ENCODE results near the gene CSNK2A3.
"Not testable (repeated sequence)": the region's sequence is repeated elsewhere in the genome, so short reads cannot be mapped to it uniquely, and the experiment has no call there.

CSNK2A3 gene

DNA sequence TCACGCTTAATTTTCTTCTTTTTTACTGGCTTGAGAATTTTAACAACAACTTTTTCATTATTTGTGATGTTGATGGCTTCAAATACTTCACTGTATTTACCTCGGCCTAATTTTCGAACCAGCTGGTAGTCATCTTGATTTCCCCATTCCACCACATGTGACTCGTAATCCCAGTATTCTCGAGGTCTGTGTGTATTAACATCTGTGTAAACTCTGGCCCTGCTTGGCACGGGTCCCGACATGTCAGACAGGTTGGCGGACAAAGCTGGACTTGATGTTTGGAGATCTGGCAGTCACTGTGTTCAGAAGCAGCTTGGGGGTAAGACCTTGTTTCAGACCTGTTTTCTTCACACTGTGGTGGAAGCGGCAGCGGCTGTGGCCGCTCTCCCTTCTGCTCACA, at the start of gene CSNK2A3:
TSS of gene CSNK2A3 (minus strand) at position 373 of the 400 bp plus-strand sequence. CDS start at position 242, 131 bp downstream.
- not testable (repeated sequence) for DNase-seq (ENCODE audit: low read depth, low spot score)

DNA sequence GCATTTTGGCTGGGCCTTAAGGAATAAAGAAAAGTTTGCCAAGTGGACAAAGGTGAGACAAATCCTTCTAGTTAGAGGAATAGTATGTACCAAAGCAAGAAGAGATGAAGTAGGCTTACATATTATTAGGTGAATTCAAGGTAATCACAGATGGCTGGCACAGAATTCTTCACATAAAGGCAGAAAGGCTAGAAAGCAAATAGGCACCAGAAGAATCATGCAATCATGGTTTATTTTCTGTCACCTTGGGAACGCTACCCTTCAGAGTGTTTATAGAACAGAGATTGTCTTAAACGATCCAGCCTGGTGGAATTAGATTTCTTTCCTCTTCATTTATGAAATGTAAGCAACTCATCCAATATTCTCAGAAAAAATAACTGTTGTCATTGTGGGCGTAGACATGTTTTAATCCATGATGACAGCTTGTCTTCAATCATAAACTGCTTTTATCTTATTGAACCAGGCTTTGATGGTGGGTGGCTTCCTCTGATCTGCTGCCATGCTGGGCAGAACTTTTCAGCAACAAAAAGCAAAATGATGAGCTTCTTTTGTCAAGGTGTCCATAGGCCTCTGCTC, 49.0 kb upstream of the CSNK2A3 start:
- no peak for DNase-seq (ENCODE audit: low read depth, low spot score)

DNA sequence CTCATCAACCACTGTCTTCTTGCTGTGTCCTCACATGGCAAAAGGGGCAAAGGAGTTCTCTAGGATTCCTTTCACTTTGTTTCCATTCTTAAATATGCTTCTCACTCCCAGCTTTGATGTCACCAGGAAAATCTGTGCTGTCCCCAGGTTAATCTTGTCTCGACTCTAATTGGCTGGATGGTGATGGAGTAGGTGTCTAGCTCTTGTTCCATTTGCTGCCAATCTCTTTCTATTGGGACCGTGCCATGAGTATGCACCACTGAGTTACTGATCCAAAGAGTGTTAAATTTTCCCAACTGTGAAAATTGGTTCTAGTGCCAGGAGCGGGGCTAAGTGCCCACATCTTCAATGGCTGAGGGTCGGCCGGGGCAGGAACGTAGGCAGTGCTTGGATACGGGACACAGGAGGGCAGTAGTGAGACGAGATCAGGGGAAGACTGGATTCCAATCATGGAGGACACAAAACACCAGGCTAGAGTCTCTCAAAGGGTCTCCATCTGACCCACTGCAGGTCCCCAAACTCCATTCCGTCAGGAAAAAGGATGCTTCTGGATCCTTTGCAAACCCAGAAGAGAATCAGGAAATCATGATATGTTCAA, 47.7 kb upstream of the CSNK2A3 start:
- no peak for DNase-seq (ENCODE audit: low read depth, low spot score)

DNA sequence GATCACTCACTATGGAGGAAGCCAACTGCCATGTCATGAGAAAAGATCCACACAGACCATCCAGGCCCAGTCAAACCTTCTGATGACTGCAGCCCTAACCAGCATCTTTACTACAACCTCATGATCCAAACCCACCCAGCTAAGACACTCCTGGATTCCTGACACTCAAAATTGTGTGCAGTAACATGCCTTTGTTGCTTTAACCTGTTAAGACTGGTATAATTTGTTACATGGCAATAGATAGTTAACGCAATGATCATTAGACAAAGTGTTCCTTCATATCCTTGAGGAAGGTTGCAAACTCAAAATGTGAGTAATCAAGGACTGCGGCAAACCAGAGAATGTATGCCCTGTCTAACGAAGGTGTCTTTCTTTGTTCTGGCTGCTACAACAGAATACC, 47.1 kb upstream of the CSNK2A3 start:
- DNase-seq (ENCODE audit: low read depth, low spot score), result no peak

DNA sequence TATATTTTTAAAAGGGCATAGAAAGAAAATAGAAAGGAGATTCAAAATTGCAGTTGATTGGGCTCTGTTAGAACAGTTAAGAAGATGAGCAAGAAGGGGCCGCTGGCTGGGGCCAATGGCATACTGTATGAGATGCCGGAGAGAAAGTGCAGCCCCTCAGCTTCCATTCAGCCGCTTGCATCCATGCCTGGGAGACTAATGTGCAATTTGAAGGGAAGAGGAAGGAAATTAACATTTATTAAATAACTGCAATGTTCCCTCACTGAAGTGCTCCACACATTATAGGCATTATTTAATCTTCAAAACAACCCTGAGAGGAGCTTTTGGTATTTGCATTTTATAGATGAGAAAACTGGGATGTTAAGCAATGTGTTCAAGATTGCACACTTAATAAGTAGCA, 44.7 kb upstream of the CSNK2A3 start:
- DNase-seq (ENCODE audit: low read depth, low spot score), result no peak

DNA sequence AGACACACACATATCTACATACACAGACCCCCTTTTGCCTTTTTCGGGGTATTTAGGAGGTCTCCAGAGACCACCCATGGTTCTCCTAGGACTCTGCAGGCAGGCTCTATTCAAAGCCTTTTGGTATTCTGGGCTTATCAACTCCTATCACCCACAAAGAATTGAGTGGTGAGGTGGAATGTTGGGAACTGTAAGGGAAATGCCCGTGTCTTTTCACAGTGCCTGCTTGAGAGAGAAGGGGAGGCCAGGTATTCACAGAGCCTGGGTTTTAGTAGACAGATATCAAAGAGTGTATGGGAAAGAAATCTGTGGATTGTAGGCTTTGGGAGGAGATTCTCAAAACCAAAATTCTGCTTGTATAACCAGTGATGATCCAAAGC, 44.0 kb upstream of the CSNK2A3 start:
- DNase-seq (ENCODE audit: low read depth, low spot score), result no peak

DNA sequence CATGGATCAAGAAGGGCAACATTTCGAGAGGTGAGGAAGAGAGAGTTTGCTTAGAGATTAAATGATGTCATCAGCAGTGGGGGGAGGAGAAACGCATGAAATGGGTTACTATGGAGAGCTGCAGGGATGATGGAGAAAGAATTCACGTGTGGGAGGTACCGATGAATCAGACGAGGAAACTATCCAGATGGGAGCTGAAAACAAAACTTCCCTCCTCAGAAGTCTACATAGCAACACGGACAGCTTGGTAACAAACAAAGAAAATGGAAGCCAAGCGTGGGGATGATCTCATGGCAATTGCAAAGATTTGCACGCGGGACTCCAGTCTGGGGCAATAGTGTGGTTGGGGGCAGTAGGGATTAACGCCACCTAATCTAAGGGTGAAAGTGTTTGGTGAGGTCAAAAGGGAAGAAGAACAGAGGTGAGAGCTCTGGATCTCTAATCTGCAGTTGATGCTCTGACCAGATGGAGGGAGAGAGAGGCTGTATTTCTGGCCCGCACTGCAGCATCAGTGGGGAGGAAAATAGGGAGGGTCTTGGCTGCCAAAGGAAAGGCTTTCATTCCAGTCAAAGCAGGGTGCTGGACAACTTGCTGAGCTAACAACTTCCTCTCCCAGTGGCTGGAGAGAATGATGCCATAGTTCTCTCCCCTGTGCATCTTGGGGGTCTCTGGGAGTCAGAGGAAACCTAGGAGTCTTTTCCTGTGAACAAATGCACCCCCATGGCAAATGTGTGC, 43.4 kb upstream of the CSNK2A3 start:
- DNase-seq (ENCODE audit: low read depth, low spot score), result no peak

DNA sequence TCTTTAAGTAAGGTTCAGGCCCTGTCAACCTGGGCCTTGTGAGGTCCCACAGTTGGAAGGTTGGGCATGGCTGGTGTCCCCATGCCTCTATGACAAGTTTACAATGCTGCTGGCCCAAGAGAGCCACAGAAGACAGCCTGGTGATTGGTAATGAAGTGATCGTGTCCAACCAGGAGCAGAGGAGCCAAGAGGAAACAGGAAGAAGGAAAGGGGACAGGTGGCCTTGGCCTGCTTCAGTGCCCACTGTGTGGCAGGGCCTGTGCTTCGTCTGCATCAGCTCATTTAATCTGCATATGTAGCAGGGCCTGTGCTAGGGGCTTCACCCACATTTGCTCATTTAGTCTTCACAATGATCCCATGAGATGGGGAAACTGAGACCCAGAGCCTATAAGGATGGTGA, 42.1 kb upstream of the CSNK2A3 start:
- no peak for DNase-seq (ENCODE audit: low read depth, low spot score)

DNA sequence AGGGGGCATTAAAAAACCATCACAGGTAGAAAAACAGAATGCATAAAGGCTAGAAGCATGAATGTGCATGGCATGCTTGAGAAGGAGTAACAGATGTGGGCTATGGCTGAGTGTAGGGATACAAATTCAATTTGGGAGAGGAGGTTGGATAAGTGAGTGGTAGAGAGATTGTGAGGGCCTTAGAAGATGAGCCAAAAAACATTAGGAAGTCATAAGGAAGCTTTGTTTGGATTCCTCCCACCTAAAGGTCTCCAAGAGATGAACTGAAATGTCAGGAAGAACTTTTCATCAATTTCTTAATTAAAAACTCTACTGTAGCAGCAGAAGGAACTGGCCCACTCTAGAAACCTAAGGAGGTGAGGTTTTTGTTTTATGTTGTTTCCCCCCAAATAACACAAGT, 41.2 kb upstream of the CSNK2A3 start:
- no peak for DNase-seq (ENCODE audit: low read depth, low spot score)

DNA sequence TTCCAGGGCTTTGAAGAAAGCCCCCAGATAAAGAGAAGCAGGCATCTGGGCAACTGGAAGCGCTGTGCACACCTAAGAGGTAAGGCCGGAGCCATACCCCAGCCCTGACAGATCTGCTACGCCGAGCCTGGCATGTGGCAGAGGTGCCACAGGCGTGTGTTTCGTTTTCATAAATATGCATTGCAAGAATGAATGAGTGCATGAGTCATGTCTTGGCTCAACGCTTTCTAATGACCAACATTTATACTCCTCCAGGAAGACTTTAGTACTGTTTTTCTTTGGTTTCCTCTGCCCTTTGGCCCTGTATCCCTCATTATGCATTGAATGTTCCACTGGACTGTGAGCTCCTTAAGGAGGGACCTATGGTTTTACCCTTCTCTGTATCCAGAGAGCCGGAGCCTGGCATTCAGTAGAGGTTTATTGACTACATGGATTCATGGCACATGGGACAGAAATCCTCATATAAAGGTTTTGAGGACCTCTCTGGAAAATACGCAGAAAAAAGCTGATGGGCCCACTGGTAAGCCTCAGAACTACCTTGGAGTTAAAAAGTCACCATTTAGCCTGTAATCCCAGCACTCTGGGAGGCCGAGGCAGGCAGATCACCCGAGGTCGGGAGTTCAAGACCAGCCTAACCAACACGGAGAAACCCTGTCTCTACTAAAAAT, 38.9 kb upstream of the CSNK2A3 start:
- no peak for DNase-seq (ENCODE audit: low read depth, low spot score)

DNA sequence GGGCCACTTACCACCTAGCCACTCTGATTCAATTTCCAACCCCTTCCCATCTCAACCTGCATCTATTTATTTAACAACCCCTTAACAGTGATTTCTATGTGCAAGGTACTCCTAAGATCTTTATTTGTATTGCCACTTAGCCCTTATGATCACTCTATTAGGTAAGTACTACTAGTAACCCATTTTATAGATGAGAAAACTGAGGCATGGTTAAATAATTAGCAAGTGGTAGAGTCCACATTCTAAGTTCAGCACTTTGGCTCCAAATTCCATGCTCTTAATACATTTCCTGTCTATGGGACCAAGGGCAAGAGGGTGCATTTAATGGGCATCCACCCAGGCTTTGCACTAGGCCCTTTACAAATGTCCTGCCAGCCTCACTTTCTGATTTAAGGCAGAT, 38.1 kb upstream of the CSNK2A3 start:
- DNase-seq (ENCODE audit: low read depth, low spot score), result no peak

DNA sequence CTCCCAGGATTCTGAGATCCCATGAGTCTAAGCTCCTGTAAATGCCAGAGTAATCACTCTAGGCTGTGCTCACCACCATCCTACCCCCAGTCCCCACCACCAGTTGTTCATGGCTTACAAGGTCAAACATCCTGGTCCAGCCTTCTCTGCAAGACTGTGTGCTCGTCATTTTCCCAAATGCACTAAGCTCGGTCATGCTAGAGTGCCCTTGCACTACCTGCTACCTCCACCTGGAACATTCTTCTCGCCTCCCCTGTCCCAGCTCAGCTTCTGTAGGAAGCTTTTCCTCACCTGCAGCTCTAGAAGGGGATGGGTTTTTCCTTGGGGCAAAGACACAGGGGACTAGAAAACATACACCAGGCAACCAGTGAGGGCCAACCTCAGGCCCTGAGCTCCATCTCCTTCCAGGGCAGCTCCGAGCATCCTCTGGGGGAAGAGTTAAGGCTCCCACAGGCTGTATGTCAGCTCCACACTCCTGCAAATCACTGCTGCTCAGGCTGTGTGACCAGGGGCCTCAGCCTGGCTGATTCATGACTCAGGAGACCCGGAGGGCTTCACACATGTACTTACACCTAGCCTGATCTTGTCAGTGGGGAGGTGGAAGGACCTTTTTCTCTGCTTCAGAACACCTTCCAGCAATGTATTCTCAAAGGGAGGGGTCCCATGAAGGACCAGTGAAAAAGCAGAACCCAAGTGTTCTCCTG, 37.2 kb upstream of the CSNK2A3 start:
- DNase-seq (ENCODE audit: low read depth, low spot score), result no peak

DNA sequence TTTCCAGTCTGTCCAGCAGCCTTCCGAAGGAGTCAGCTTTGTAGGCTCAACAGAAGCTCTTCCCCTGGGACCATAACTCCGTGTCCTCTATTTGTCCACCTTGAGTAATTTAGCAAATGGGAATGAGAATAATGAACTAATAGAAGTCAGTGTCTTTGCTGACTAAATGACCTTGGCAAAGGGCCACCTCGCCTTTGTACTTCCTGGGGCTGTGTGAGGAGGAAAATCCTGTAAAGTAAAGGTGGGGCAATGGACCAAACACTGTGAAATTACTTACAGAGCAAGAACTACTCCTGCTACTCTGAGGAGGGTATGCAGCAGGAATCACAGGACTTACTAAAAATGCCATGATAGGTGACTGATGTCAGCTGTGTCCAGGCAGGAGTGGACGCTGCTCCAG, 36.2 kb upstream of the CSNK2A3 start:
- no peak for DNase-seq (ENCODE audit: low read depth, low spot score)

DNA sequence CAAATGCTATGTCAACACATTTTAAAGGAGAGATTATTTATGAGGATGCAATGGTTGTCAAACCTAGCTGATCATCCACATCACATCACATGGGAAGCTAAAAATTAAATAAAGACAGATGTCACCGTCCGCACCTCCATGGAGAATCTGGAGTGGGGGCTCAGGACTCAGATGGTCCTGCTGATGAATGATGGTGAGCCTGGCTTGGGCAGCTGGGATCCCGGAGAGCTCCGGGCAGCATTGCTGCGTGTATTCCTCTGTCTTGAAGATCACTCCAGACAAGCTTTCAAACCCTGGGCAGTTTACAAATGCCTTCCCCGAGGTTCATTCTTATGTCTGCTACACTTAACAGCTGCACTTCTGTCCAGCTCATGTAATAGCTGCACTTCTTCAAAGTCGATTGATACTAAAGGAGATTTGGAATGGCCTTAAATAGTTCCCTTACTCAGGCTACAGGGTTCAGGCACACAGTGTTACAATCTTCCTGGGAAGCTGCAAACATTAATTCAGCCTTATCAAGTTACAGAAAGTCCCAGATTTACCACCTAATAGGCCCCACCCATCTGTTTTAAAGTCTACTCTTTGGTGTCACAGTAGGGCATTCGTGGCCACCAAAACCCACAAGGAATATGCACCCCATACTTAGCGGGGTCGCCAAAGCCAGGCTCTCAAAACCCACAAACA, 34.7 kb upstream of the CSNK2A3 start:
- no peak for DNase-seq (ENCODE audit: low read depth, low spot score)

DNA sequence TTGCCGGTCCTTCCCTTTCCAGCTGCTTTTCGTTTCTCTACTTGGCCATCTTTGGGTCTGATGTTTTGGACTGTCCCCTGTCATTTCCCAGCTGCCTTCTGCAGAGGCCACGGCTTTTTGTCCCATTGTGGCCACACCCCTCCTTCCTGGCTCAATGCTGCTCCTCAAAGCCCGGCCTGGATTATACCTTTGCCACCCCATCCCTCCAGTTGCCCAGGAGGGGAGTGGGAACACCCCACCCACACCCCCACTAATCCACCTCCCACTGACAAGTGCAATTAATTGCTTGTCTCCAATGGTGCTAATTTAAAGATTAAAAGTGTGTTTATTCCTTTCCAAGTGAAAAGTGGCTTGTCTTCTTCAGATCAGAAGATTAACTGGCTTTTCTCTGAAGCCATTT, 34.2 kb upstream of the CSNK2A3 start:
- no peak for DNase-seq (ENCODE audit: low read depth, low spot score)

DNA sequence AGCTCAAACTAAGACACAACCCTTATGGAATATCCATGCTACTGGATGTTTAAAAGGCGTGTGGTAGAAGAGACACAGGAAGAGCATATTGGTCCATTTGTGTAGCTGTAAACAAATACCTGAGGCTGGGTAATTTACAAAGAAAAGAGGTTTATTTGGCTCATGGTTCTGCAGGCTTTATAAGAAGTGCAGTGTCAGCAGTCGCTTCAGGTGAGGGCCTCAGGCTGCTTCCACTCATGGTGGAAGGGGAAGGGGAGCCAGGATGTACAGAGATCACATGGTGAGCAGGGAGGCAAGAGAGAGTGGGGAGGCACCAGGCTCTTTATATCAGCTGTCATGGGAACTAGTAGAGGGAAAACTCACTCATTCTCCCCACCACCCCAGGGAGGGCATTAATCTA, 31.8 kb upstream of the CSNK2A3 start:
- no peak for DNase-seq (ENCODE audit: low read depth, low spot score)

DNA sequence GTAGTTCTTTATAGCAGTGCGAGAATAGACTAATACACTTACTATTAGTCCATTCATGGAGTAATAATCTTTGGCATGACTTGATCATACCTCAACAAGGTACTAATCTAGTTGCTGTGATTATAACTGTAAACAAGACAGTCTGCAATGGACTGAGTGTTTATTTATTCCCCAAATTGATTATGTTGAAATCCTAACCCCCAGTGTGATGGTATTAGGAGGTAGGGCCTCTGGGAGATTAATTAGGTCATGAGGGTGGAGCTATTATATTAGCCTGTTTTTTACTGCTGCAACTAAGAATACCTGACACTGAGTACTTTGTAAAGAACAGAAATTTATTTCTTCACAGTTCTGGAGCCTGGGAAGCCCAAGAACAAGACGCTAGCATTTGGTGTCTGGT, 30.9 kb upstream of the CSNK2A3 start:
- no peak for DNase-seq (ENCODE audit: low read depth, low spot score)

DNA sequence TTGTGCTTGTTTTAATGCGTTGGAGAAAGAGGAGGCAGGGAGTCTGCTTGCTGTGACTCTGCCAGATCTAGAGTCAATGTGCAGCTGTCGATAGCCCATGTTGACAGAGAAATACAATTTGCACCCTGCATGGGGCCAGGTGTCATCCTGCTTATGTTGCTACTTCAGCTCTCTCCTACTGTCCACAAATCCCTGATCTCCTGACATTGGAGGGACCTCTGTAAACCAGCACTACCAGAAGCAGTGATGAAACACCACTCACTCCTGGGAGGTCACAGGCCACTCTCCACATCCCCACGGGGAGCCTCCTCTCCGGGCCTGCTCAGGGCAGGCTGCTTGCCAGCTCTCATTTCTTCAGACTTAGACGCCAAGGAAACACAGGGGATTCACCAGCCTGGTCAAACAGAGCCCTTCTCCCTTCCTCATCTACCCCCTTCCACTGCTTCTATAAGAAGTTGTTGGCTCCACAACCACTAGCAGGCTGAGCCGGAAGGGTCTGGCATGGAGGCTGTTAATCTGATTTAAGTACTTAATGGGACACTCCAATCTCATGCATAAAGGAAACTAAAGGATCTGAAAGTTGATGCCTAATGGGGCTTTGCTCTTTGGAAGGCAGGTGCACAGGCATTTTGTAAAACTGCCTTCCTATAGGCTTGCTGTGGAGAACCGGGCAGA, 29.9 kb upstream of the CSNK2A3 start:
- DNase-seq (ENCODE audit: low read depth, low spot score), result no peak

DNA sequence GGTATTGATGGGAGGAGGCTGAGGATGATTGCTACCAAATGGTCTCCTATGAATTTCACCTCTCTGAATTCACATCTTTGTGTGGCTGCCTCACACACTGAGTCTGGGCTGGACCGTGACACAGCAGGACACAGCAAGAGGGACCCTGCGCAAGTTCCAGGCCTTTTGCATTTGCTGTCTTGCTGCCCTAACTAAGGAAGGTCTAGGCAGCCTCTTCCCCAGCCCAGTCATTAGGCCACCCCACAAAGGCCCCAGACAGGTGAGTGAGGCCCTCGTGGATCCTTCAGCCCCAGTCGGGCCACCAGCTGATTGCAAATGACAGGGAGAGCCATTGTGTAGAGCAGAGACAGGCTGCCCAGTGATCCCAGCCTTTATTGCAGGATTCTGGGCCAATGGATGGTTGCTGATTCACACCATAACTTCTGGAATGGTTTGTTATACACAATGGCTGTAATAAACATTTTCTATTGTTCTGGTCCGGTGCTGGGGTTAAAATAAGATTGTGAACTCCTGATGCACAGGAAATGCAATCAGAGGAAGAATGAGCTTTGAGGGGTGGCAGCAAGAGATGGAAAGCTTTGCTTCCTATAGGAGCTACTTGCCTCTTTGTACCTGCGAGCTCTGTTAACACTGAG, 28.5 kb upstream of the CSNK2A3 start:
- no peak for DNase-seq (ENCODE audit: low read depth, low spot score)

DNA sequence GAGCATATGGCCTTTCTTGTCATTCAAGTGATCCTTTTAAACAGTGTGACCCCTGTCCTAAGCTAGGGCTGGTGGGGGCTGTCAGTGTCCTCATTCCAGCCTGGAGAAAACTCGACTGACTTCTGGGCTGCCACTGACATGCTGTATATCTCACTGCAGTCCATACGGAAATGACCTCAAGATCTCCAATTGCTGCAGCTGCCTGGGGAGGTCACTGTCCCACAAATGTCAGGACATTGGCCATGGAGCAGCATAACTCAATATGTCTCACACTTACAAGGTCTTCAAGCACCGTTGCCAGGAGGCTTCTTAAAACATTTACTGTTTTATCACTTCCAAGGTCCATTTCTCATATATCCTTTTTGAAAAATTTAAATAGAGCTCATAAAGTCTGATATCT, 27.8 kb upstream of the CSNK2A3 start:
- DNase-seq (ENCODE audit: low read depth, low spot score), result no peak

DNA sequence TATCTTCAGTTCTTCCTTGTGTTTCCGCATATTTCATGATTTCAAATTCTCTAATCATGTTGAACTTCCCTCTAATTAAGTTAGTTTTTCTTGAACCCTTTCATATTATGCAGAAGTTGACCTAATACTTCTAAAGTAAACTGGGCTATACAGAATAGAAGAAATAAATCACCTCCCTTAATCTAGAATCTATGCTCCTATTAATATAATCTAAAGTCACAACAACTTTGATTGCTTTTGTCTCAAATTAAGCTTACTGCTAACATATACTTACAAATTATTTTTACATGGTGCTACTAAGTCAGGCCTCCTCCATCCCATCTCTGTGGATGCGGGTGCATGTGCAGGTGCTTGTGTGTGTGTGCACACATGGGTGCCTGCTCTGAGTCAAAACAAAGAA, 27.3 kb upstream of the CSNK2A3 start:
- no peak for DNase-seq (ENCODE audit: low read depth, low spot score)
